Gastrocnemius medialis (tissue), 4 donors: Measurements from ENCODE around the gene GOLGA8J. TPM values are rescaled to one million over a fixed set of nuclear protein-coding genes. Genes with fewer than 3 reads are reported as not detected.

ENCODE experiments used
- ATAC-seq, 2 donors: fragments of 150-250 bp; one replicate each; pipeline ENCODE4 v1.9.1; 2016
- DNase-seq, 2 donors: peaks; one replicate each; pipeline ENCODE4 v3.0.0-alpha.2; 2019
- H3K27ac ChIP-seq, 4 donors: fragments of 200-600 bp; sonication (generic); 1 replicate in 1 of 4; 2 replicates in 3 of 4; pipeline ENCODE4 v1.5.1; 2016 to 2018; ENCODE audit warnings: mild to moderate bottlenecking in 2 of 4, moderate library complexity in 1 of 4
- H3K27me3 ChIP-seq, 3 donors: fragments of 200-600 bp; sonication (generic) in 2 of 3; 1 replicate in 1 of 3; 2 replicates in 2 of 3; pipeline versions ENCODE4 v1.5.1 to v1.6.0; 2016 to 2019; ENCODE audit warnings: mild to moderate bottlenecking in 1 of 3, moderate library complexity in 1 of 3
- H3K36me3 ChIP-seq, 2 donors: fragments of 200-600 bp; sonication (generic) in 1 of 2; one replicate each; pipeline ENCODE4 v1.5.1; 2017 to 2018
- H3K4me1 ChIP-seq, 2 donors: fragments of 200-600 bp; sonication (generic) in 1 of 2; one replicate each; pipeline ENCODE4 v1.5.1; 2016 to 2017; ENCODE audit warnings: mild to moderate bottlenecking in 2 of 2
- H3K4me3 ChIP-seq, 4 donors: fragments of 200-600 bp; sonication (generic) in 3 of 4; 1 replicate in 1 of 4; 2 replicates in 3 of 4; pipeline ENCODE4 v1.5.1; 2016 to 2019; ENCODE audit warnings: mild to moderate bottlenecking in 2 of 4
- H3K9me3 ChIP-seq, 3 donors: fragments of 200-600 bp; sonication (generic) in 2 of 3; 1 replicate in 1 of 3; 2 replicates in 2 of 3; pipeline ENCODE4 v1.5.1; 2016 to 2019
- POLR2A ChIP-seq, 2 donors: fragments of 450-650 bp; IDR thresholded peaks; one replicate each; pipeline ENCODE4 v1.6.1; 2017; ENCODE audit warnings: antibody characterized with exemption in 2 of 2, mild to moderate bottlenecking in 2 of 2, moderate library complexity in 2 of 2
- in situ Hi-C, 4 donors: fragments of 200-750 bp; cut with MboI; loops; one replicate each; pipeline versions ENCODE4 v1.15.0 to v1.8.0; 2017; ENCODE audit warnings: low sequenced_read_pairs in 4 of 4
- intact Hi-C: fragments of 100-400 bp; cut with DNase I; formaldehyde crosslinking; loops from one replicate; pipeline ENCODE4 v1.15.1; 2023; ENCODE audit warnings: low total_unique reads
- total RNA-seq, 4 donors: library from RNA; depleted of rRNA; stranded (reverse); fragments of >200 nt; gene quantifications; one replicate each; pipeline versions ENCODE4 v1.1.0 to v1.2.3, GENCODE V29; 2016
- TF ChIP-seq, protein P1 (sequence below), 5 experiments: fragments of 450-650 bp in 3 of 5; fragments of 200-600 bp in 2 of 5; sonication (generic) in 2 of 5; IDR thresholded peaks in 4 of 5; conservative IDR thresholded peaks in 1 of 5; 1 replicate in 4 of 5; 2 replicates in 1 of 5; pipeline ENCODE4 v1.5.1; 2016 to 2019; ENCODE audit warnings: antibody characterized with exemption in 5 of 5, mild to moderate bottlenecking in 3 of 5, moderate library complexity in 3 of 5

The GOLGA8J gene
- total RNA-seq, 4 donors from 2014 or later, result not detected

DNA sequence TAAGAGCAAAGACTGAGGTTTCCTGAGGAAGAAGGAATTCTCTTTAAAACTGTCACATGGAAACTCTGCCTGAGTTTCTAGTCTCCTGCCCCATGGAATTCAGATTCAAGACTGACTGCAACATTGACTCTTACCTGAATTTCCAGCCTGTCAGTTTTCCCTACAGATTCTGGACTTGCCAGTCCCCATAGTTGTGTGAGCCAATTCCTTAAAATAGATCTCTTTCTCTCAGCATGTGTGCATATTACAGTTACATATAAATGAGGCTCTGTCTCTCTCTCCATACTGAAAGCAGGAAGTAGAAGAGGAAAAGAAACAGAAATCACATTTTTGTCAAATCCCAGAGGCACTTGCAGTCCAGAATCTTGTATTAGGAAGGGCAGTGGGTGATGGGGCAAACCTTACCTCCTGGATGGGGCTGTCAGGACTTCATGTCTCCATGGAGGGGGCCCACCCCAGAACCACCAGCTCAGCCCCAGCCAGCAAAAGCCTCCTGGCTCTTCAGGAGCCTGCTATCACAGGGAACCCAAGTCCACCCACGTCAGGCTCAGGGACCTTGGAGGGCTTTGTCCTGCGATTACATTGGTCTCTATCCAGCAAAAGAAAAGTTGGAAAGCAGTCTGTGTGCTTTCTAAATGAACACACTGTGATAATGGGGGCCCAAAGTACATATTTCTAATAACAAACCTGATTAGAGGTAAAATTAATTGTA is 18.8 kb upstream of the GOLGA8J start:
- Histone ChIP-seq H3K9me3 (no peaks in the 10 kb centered on the region), H3K36me3 (no peaks in the 10 kb centered on the region), H3K4me1 (no peaks in the 10 kb centered on the region), H3K27ac (no peak overlapping the region), H3K27me3 (no peaks in the 10 kb centered on the region), H3K4me3 (no peak overlapping the region)
- ATAC-seq, result no peak
- intact Hi-C loops, result no loop called here
- in situ Hi-C loops, result no loop called here
- DNase-seq, result no peak
- TF ChIP-seq, protein P1, sequence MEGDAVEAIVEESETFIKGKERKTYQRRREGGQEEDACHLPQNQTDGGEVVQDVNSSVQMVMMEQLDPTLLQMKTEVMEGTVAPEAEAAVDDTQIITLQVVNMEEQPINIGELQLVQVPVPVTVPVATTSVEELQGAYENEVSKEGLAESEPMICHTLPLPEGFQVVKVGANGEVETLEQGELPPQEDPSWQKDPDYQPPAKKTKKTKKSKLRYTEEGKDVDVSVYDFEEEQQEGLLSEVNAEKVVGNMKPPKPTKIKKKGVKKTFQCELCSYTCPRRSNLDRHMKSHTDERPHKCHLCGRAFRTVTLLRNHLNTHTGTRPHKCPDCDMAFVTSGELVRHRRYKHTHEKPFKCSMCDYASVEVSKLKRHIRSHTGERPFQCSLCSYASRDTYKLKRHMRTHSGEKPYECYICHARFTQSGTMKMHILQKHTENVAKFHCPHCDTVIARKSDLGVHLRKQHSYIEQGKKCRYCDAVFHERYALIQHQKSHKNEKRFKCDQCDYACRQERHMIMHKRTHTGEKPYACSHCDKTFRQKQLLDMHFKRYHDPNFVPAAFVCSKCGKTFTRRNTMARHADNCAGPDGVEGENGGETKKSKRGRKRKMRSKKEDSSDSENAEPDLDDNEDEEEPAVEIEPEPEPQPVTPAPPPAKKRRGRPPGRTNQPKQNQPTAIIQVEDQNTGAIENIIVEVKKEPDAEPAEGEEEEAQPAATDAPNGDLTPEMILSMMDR (IDR thresholded peaks at IDR 0.05 in 4 of 5, conservative IDR thresholded peaks at IDR 0.05 in 1 of 5), result no peak
- no peak for TF ChIP-seq POLR2A (IDR thresholded peaks at IDR 0.05)

GRCh38 chr15:30065025-30065801 is 17.5 kb upstream of the GOLGA8J start:
- TF ChIP-seq POLR2A (IDR thresholded peaks at IDR 0.05), result no peak
- TF ChIP-seq, protein P1 (IDR thresholded peaks at IDR 0.05 in 4 of 5, conservative IDR thresholded peaks at IDR 0.05 in 1 of 5), result no peak
- Histone ChIP-seq H3K4me1 (no peaks in the 10 kb centered on the region), H3K27me3 (no peaks in the 10 kb centered on the region), H3K36me3 (no peaks in the 10 kb centered on the region), H3K4me3 (no peak overlapping the region), H3K27ac (no peak overlapping the region), H3K9me3 (no peaks in the 10 kb centered on the region)
- intact Hi-C loops, result no loop called here
- ATAC-seq, result no peak
- DNase-seq, result no peak
- in situ Hi-C loops, result no loop called here

DNA sequence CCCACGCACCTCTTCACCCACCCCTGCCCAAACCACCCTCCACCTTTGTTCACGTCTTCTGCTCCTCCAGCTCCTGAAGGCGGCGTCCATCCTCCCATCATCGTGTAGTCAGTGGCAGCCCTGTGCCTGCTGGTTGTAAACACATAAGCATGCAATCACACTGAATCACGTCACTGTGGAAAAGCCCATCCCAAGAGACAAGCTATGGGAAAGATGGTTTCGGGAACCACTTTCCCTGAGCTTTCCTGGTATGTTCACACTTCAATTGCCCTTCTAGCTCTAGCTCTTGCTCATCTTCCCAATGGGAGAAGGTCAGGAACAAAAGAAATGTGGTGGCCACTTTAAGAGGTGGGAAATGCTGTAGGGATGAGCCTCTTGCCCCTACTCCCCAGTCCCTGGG is 14.4 kb upstream of the GOLGA8J start:
- H3K27ac ChIP-seq, result no peak overlapping the region
- no peaks in the 10 kb centered on the region for H3K9me3 ChIP-seq
- no peak for ATAC-seq
- in situ Hi-C loops, result no loop called here
- DNase-seq, result no peak
- H3K27me3 ChIP-seq, result peaks cover 0 to 2% (median 0%) of the 10 kb centered on the region in 3 donors
- H3K4me1 ChIP-seq, result no peaks in the 10 kb centered on the region
- no peak overlapping the region for H3K4me3 ChIP-seq
- intact Hi-C loops, result no loop called here
- TF ChIP-seq POLR2A (IDR thresholded peaks at IDR 0.05), result no peak
- TF ChIP-seq, protein P1 (IDR thresholded peaks at IDR 0.05 in 4 of 5, conservative IDR thresholded peaks at IDR 0.05 in 1 of 5), result no peak
- no peaks in the 10 kb centered on the region for H3K36me3 ChIP-seq

- H3K36me3 ChIP-seq, result no peaks in the 10 kb centered on the region
- H3K9me3 ChIP-seq, result no peaks in the 10 kb centered on the region
- in situ Hi-C loops (no loop called here), intact Hi-C loops (loop anchor here (10.0 kb wide), 1 partner anchor 408 kb away; no protein-coding TSS in a partner anchor)
- H3K4me3 ChIP-seq, result no peak overlapping the region
- H3K27ac ChIP-seq, result no peak overlapping the region
- H3K4me1 ChIP-seq, result no peaks in the 10 kb centered on the region
- DNase-seq, result no peak
- ATAC-seq, result no peak
- TF ChIP-seq, protein P1 (IDR thresholded peaks at IDR 0.05 in 4 of 5, conservative IDR thresholded peaks at IDR 0.05 in 1 of 5), result no peak
- H3K27me3 ChIP-seq, result peaks cover 0 to 2% (median 0%) of the 10 kb centered on the region in 3 donors
These were observed 10.1 kb upstream of the GOLGA8J start for GRCh38 chr15:30072630-30073029.
